GM19397 (cell line): ENCODE data around the gene GPR84.

ENCODE experiments used
- ATAC-seq: cut with Tn5 transposase; IDR thresholded peaks from one replicate; pipeline ENCODE4 v1.9.1; 2021; ENCODE audit warnings: mild to moderate bottlenecking, moderate library complexity; ENCODE audit not compliant: unreplicated experiment

The GPR84 gene

DNA sequence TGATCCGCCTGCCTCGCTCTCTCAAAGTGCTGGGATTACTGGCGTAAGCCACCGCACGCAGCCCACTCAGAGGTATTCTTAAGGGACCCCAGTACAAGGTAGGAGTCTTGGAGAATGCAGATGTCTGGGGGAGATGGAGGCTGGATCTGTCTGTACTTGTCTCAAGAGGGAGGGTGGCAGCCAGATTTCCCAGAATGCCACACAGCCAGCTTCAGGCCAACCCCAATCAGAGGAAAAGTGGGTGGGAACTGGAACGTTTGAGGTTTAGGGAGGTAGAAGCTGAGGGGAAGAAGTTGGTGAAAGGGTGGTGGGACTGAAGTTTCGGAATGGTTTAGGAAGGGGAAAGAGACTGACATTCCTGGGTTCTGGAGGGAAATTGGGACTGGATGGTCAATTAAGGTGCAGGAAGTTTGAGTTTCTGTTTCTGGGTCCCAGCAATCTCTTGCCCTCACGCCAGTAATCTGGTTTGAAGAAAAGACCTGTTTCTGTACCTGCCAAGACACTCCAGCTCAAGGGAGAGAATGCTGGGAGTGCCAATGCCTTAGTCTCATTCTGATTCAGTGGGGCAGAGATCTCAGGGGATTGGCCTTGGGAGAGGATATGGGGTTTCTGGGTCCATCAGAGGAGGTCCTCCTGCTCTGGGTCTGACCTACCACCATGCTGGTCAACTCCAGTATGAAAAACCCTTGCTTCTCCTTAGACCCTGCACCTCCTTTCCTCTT is 28.4 kb upstream of the GPR84 start:
- ATAC-seq: no peak

DNA sequence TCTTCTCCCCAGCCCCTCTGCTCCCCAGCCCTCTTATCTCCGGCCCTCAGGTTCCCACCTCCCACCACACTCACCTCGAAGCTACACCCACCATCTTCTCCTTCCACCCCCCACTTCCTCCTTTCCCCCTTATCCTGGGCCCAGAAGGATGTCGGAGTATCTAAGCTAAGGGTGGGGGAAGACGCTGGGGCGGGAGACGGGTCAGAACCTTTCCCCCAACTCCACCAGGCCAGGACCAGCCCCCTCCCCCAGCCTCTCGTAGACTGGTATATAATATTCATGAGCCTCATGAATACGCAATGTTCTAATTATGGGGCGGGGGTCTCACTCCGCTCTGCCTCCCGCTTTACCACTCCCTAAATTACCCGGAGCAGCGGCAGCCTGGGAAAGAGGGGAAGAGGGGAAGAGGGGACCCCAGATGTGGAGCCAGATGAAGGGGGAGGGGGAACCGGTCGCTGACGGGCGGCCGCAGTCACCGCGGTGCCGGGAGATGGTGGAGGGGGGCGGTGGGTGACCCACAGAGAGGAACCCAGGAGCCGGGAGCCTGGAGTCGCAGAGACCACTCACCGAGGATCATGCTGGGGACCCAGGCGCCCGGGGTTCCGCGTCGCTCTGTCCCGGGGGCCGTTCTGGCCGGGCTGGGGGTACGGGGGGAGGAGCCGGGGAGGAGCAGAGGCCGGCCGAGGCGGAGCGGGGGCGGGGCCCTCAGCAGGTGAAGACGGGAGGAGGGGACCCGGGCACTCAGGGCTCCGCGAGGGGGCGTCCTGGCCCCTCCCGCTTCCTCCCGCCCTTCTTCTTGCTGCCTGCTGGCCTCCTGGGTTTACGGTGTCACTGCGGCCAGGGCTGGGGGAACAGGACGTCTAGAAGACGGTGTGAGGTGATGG is 26.6 kb upstream of the GPR84 start:
- peak; percentile 53 for ATAC-seq

DNA sequence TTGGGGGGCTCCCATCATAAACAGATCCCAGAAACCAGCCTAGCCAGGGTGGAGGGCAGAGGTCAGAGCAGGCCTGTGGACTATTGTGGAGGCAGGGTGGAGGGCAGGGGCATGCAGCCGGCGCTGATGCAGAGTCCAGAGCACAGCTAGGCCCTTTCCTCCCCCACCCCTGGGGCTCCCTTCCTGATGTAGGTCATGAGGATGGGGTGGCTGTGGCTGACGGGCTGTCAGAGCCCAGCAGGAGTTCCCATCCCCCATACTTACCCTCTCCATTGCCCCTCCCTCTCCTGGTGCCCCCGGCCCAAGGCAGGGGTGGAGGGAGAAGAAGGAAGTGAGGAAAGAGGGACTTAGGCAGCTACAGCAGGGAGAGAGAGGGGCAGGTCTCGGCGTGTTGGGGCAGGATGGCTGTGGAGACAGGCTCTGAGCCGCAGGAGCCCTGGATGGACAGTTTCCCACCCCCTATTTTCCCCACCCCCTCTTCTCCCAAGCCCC is 25.9 kb upstream of the GPR84 start:
- ATAC-seq: no peak

DNA sequence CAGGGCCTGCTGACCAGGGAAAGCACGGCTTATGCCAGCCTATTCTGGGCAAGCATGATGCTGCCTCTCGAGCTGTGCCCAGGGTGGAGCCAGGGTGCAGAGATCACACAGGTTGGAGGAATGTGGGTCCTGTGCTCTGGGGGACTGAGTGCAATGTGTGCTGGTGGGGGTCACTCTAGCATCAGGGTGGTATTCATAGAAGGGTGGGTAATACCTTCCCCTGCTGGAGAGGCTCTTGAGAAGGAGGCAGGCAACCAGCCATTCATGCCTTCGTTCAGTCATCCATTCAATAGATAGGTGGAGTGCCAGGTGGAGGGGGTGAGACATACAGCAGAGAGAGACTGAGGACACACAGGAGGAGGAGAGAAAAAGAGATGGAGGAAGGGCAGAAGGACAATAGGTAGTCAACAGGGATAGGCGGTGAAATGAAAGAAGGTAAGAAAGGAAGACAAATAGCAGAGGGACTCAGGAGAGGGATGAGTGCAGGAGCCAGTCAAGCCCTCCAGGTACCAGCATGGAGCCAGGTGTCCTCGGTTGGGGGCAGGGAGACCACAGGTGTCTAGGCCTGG is 25.4 kb upstream of the GPR84 start:
- no peak for ATAC-seq

DNA sequence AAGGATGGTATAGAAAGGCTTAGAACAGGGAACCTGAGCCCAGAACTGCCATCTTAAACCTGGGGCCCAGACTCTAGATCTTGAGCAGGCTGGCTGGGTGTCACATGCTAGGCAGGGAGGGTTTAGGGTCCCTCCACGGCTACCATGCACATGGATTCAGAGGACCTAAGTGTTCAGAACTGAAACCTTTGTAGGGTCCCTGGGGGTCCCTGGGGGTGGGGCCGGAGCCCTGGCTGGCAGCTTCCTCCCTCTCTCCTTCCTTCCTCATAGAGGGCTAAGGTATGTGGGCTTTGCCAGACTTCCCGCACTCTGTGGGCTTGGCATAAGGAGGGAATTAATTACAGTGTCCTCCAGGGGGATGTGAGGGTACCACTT is 24.8 kb upstream of the GPR84 start:
- ATAC-seq: no peak

DNA sequence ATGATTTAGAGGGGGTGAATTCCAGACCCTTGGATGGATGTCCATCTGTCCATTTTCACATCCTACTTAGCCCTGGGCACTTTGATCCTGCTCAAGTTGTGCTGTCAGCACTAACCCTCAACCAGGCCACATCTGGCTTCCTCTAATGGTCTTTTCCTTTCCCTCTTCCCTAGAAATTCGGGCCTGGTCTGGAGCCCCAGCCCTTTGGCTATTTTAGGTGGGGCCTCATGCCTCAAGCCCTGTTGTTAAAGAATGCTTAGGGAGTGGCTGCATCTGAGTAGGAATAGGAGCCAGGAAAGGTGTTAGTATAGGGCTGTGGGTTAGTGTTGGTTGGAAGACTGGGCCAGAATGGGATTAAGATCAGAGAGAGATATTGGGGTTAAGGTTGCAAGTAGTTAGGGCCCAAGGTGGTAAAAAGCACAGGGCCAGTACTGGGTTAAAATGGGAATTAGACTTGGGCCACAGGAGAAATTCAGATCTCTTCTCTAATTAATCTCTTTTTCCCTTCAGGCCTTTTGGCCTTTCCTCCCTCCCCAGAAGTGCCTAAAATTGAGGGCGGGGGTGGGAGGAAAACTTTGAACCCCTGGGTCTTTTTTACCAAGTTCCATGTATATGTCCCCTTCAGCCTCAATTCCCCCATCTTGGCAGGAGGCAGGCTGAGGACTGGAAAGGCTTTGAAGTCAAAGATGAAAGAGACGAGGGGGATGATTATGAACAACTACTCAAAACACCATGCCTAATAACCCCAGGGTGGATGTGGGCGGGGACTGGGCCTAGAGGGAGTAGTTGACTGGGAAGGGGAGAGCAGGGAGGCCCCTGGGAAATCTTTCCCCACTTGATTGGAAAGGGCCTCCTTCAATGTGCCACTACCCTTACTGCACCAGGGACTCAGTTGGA is 24.2 kb upstream of the GPR84 start:
- ATAC-seq: no peak

DNA sequence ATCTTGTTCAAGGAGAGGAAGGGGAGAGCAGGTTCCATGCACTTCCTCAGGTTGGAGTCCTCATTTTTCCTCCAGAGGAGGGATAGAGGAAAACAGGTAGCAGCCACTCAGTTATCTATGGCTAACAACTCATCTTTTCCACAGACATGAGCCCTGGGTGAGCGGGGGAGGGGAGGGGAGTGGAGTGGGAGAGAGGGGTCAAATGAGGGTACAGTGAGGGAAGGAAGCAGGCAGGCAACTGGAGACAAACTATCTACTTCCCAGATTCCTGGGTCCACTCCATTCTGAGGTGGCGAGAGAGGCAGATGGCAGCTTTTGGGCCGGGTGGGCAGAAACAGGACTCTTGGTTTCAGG is 22.8 kb upstream of the GPR84 start:
- no peak for ATAC-seq

DNA sequence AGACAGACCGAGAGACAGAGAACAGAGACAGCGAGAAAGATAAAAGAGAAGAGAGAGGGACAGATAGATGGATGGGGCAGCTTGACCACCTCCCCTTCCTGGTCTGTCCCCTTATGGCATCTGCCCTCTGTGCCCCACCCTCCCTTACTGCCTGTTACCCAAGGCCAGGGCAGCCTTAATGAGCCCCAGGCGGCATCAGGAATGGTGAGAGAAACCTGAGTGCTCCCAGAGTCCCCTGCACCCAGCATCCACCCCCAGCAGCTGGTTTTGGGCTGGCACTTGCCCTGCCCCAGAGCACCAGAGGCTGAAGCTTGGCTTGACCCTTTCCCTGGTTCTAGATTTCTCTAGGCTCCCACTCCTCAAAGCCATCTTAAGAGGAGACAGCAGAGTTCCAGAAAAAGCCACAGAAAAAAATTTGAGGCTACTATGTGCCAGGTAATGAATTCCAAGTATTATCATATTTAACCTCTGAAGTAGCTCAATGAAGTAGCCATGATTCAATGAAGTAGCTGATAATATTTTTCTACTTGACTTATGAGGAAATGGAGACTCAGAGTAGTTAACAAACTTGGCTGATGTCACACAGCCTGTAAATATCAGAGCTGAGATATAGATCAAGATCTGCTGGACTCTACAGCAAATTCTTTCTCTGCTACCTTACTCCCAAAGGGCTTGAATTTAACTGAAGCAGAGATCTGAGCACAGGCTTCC is 22.3 kb upstream of the GPR84 start:
- no peak for ATAC-seq

DNA sequence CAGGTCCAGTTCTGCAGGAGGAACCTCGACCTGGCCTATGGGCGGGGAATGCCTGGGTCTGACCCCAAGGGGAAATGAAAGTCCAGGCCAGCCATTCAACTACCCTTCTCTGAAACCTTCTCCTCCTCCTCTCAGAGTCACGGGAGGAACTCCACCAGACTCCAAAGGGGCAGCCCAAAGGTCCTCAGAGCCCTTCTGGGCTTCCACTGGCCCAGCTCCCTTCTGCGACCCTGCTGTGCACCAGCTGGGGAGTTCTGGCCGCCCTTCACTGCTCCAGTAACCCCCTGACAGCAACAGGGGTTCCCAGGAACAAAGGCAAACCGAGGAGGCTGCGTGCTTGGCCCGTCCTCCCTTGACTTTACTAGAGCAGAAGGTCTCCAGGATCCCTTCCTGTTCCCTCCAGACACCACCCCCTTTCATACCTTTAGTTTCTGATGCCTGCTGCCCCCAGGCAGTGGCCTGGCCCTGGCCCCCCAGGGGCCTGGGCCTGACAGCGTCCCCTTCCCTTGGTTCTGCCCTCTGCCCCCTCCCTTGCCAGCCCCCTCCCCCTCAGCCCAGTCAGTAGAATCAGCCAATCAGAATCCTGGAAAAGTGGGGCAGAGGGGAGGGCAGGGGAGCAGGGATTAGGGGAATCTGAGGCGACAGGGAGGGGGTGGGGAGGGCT is 21.1 kb upstream of the GPR84 start:
- no peak for ATAC-seq

DNA sequence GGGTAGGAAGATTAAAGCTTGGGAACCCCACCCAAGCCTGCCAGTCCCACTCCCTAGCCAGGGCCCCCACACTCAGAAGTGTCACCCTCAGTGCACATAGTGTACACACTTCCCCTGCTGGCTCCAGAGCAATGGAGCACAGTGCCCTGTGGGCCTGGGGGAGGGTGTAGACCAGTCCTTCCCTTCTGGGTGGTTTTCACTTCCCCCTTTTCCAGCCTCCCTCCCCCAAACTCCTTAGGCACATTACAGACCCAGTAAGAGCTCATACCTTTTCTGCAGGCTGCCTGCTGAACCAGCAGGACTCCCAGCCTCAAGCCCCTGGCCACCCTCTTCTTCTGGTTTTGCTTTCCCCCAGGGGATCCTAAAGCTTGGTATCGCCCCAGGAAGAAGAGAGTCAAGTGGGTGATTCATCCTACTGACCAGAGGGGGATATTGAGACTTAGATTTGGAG is 20.3 kb upstream of the GPR84 start, which contains the start of gene ZNF385A:
Gene ZNF385A (minus strand): TSS at position 143 of the 451 bp plus-strand sequence. CDS start 219 bp downstream, outside the sequence.
- no peak for ATAC-seq

DNA sequence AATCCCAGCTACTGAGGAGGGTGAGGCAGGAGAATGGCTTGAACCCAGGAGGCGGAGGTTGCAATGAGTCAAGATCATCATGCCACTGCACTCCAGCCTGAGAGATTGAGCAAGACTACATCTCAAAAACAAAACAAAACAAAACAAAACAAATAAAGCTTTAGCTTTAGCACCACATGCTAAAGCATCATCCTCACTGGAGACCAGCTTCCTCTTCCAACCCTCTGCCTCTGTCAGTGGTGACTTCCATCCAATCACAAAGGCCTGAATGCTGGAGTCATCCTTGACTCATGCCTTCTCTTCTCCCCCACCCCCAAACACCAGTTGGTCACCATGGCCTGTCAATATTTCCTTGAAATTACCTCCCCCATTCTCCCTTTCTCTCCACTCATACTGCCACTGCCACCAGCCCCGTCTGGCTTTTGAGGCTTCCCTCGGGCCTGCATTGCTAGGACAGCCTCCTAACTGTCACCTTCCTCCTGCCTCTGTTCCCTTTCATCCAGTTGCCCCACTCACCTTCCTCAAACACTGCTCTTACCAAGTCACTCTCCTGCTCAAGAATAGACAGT is 18.8 kb upstream of the GPR84 start:
- ATAC-seq: no peak

DNA sequence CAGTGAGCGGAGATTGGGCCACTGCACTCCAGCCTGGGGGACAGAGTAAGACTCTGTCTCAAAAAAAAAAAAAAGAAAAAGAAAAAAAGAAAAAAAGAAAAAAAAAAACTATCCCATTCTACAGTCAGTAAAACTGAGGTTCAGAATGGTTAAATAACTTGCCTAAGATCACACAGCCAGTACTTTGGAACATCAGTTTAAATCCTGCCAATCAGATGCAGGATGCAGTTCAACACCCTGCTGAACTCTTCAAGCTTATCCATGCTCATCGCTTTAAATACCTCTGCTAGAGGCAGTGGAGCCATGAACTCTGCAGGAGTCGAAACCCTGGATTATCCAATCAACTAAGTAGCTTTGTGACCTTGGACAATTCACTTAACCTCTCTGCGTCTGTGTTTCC is 16.9 kb upstream of the GPR84 start:
- ATAC-seq: no peak

DNA sequence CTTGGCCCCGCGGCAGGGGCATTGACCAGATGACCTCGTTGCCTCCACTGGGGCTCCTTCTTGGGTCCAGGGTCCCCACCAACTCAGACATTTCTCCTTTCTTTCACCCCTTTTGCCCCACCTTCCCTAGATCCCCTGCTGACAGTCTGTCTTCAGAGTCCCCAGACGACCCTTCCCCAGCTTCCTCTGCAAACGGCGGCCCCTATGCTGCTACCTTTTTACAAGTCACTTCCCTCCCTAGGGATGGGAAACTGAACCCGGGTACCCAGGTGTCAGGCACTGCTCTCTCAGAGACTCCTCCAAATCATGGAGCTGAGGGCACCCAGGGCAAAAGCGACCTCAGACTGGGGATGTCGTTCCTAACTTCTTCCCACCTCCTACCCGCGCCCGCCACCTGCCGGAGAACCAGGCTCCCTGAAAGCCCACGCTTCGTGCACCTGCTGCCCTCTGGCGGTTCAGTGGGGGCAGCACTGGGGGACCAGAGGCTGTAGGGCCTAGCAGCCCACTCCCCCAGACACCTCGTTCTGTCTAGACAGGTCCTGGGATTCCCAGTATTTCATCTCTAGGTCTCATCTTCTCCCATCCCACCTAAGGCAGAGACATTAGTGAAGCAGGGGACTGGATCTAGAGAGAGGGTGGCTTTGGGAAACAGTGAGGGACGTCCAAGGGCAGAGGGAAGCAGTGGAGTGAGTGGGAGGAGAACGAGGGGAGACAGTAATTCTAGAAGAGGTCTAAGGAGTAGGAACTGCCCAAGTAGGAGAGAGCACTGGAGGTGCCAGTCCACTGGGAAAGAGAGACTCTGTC is 15.3 kb upstream of the GPR84 start:
- peak; percentile 73 for ATAC-seq

DNA sequence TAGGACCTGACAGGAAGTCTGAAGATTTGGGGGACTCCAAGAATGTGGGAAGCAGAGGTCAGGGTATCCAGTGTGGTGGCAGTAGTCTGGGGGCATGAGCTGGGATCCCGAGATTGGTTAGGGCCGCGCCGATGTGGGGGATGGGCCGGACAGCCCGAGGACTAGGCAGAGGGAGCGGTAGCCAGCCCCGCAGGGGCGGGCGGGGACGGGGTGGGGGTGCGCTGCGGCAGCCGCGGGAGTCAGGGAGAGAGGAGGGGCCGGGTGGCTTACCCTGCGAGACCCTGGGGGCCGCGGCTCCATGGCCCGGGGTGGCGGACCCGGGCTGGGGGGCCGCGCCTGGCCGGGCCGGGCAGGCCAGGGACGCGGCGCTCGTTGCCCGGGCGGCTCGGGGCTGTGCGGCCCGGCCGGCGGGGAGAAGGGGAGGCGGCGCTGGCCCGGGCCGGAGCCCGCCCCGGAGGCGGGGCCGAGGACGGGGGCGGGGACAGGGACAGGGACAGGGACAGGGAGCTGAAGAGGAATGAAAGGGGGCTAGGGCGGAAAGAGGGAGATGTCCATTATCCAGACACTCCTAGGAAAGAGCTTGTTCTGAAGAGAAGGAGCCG is 14.6 kb upstream of the GPR84 start:
- ATAC-seq: no peak

DNA sequence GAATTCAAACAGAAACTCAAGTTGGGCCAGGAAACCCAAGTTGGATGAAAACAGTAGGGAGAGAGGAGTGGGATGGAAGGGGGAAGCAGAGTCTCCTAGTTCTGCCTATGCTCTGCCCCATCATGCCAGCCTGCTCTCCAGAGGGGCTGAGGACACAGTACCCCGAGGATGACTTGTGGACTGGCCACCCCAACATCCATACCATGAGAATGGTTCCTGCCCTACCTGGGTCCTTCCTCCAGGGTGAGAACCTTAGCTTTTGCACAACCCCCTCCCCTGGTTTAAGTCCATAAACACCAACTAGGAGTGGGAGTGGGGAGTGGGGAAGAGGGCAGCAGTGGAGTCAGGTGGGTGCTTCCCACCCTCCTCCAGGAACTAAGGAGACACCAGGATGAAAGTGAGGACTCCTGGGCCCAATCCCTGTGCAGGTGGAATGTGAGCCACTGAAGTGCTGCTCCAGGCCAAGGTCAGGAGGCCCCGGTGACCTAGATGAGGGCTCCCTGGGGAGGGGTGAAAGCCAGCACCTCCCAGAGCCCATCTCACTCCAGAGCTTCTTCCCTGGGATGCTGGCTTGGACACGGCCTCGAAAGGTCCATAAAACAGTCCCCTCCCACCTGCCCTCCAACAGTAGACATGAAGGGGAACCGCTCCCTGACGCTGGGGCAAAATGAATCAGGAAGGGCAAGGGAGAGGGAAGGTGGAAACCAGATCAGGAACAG is 13.7 kb upstream of the GPR84 start:
- ATAC-seq: no peak

DNA sequence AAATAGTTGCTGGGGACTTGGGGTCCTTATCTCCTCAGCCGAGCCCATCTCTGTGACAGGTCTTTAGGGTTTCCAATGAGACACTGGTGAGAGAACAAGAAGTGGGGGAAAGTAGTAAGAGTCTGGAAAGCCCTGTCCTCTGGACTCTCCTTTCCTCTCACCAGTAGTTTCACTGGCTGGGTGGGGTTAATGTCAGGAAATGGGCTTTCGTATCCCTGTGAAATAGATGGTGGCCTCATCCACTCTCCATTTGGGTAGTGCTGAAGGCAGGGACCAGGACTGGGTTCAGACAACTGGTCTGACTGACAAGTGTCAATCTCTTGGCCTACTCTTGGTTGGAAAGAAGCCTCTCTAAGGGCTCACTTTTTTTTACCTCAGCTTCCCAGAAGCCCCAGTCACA is 12.7 kb upstream of the GPR84 start:
- ATAC-seq: no peak

DNA sequence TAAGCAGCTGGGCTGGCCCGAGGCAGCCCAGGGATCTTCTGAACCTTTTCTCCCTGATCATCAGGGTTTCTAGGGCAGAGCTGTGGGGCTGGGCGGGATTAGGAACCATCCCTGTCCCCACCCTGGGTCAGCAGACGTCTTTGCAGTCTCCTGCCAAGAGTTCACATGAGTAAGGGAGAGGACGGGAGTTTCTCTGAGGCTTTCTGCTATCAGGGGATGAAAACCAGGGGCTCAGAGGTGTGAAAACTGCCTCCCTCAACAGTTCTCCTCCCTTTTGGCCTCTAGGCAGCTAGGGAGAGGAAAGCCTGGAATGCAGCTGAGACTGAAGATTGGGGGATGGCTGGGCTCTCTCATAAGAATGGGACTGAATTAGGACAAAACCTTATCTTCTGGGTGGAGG is 12.3 kb upstream of the GPR84 start:
- no peak for ATAC-seq

DNA sequence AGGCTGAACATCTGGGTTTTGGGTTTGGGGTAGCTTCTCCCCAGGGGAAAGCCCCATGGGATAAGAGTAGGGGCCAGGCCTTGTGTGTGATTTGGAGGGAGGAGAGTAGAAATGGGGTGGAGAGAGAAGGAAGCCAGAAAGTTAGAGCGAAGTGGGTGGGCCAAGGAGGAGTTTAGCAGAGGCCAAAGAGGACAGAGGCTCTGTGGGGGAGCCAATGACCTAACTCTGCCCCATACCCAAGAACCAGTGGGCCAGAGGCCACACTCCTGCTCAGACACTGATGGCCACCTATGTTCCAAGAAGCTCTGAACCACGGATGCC is 10.9 kb upstream of the GPR84 start:
- ATAC-seq: no peak
